Stimulated activated effector memory CD8-positive, alpha-beta T cell treated with anti-CD3 and anti-CD28 coated beads, Interleukin-12 subunit alpha, Interleukin-12 subunit beta, amount 100 ng/mL, for 72 hours (primary cell): ENCODE measurements around the gene SLC2A3.
"Not testable (repeated sequence)": the region's sequence is repeated elsewhere in the genome, so short reads cannot be mapped to it uniquely, and the experiment has no call there.

Experiments
- ATAC-seq: fragments of 150-1000 bp; cut with Tn5 transposase; 2 replicates; pipeline ENCODE4 v1.10.0; 2021
- DNase-seq, 2 donors: peaks; one replicate each; pipeline ENCODE4 v3.0.0; 2021 to 2022; ENCODE audit warnings: low spot score in 2 of 2
- H3K27ac Mint-ChIP-seq: one replicate; pipeline ENCODE4 v1.8.0; 2022; ENCODE audit warnings: mild to moderate bottlenecking, mixed read lengths
- H3K36me3 Mint-ChIP-seq: one replicate; pipeline ENCODE4 v1.8.0; 2022; ENCODE audit warnings: mild to moderate bottlenecking, mixed read lengths
- H3K4me1 Mint-ChIP-seq: one replicate; pipeline ENCODE4 v1.8.0; 2022; ENCODE audit warnings: mixed read lengths
- H3K4me3 Mint-ChIP-seq: one replicate; pipeline ENCODE4 v1.8.0; 2022; ENCODE audit warnings: mild to moderate bottlenecking, mixed read lengths
- H3K9me3 Mint-ChIP-seq: one replicate; pipeline ENCODE4 v1.8.0; 2022; ENCODE audit warnings: mixed read lengths

SLC2A3 gene

DNA sequence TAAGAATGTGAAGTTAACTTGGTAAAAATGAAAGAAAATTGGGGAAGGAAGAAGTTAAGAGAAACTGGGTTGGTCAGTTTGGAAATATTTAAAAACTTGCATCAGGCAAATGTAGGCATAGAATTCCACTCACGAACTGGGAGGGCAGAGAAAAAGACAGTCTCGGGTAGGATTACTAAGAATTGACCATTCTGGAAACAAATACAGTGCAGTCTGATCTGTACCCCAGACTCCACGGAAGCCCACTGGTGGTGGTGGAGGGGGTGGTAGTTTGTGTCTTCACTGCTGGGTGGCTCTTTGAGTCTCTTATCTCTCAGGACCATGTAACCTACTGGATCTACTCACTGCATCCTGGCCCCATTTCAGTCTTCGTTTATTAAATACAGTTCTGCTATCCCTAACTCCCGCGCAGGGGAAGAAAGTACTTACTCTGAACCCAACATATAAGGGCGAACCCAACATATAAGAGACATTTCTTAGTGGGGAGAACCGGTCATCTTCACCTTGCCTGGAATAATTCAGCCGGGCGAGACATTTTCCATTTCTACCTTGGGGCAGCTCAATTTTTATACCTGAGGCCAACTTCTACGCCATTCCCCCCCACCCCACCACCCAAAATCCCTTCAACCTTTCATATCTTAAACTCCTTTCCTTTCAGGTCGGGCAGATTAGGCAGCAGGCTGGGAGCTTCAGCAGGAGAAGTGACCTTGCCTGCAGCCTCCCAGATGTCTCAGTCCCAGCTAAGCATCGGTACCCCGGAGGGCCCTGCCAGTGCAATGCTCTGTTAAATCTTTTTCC is 1.7 kb downstream of the SLC2A3 start:
- ATAC-seq: no peak
- no peak overlapping the region for H3K27ac Mint-ChIP-seq
- DNase-seq: peak in 1 of 2 donors; percentile 57

DNA sequence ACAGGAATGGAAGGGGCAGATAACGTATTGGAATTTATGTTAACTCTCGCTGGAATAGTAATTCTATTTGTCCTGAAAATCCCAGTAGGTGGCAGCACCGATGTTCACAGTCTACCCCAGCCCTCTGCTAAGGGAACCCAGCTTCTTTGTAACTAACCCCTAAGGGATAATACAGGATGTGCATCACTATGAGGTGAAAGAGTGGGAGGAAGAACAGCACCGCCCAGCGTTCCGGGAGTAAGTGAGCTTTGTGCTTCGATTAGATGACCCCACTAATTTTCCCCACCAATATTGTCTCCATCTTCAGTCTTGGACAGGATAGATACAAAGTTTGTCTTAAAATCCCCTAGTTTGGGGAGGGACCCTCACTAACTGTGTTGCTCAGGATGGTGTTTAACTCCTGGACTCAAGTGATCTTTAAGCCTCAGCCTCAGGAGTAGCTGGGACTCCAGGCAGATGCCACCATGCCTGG is 2.7 kb downstream of the SLC2A3 start:
- Mint-ChIP-seq H3K9me3 (no peaks in the 10 kb centered on the region), H3K4me3 (no peak overlapping the region), H3K36me3 (no peaks in the 10 kb centered on the region), H3K27ac (no peak overlapping the region), H3K4me1 (peaks cover 31% of the 10 kb centered on the region)
- DNase-seq (peak; percentile 39 to 81), ATAC-seq (peak; percentile 90)

More for the DNA sequence above, 1.7 kb downstream of the SLC2A3 start:
- H3K36me3 Mint-ChIP-seq: no peaks in the 10 kb centered on the region
- H3K4me3 Mint-ChIP-seq: no peak overlapping the region
- H3K4me1 Mint-ChIP-seq: peaks cover 27% of the 10 kb centered on the region
- H3K9me3 Mint-ChIP-seq: no peaks in the 10 kb centered on the region

DNA sequence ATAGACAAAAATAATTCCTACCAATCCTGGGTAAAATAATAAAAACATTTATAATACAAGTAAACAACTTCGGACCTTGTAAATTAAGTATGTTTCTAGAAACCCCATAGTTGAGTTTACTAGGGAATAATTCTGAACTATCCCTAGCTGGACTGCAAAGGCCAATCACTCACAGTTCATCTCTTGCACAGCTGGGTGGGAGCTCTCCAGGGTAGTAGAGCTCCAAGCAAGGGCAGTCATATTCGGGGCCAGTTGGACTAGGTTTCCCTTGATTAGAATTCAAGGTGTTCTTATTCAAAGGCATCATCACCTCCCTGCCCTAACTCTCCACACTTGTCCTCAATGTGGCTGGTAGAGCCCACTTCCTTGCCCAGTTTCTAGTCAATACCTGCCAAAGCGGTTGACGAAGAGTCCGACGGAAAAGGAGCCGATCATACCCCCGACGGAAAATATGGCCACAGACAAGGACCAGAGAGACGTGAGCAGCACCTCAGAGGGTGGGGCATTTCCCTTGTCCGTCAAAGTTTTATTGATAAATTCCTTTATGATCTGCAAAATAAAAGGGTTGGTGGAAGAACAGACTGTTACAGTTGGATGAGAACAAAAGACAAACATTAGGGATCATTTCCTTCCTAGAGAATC is 3.3 kb downstream of the SLC2A3 start:
- not testable (repeated sequence) for H3K4me3 Mint-ChIP-seq, ATAC-seq, DNase-seq, H3K27ac Mint-ChIP-seq, H3K36me3 Mint-ChIP-seq, H3K9me3 Mint-ChIP-seq
- H3K4me1 Mint-ChIP-seq: peaks cover 28% of the 10 kb centered on the region

DNA sequence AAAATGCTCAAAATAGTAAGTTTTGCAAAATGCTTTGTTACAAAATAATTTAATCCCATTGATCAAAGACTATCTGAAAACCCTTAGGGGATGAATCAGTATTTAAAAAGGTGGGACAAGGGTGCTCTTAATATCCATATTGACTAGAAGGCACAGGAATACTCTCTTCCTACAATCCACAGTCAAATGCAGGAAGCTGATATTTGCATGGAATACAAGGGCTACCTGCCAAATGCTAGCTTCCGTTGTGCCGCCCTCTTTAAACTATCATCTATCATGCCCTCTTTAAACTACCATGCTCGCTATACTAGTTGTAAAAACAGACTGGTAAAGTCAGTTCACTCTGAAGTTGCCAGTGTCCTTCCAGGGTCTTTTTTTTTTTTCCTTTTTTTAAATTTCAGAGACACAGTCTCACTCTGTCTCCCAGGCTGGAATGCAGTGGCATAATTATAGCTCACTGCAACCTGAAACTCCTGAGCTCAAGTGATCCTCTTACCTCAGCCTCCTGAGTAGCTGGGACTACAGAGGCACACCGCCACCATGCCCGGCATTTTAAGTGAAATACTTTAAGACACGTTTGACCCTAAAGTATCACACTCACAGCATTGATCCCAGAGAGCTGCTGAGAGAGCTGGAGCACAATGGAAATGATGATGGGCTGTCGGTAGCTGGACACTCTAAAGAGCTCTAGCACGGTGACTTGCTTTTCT is 6.7 kb downstream of the SLC2A3 start:
- peak overlapping the region; percentile 90 for H3K27ac Mint-ChIP-seq
- H3K4me3 Mint-ChIP-seq: no peak overlapping the region
- H3K36me3 Mint-ChIP-seq: peaks cover 3% of the 10 kb centered on the region
- no peak for ATAC-seq
- DNase-seq: no peak
- H3K9me3 Mint-ChIP-seq: no peaks in the 10 kb centered on the region
- H3K4me1 Mint-ChIP-seq: peaks cover 49% of the 10 kb centered on the region

DNA sequence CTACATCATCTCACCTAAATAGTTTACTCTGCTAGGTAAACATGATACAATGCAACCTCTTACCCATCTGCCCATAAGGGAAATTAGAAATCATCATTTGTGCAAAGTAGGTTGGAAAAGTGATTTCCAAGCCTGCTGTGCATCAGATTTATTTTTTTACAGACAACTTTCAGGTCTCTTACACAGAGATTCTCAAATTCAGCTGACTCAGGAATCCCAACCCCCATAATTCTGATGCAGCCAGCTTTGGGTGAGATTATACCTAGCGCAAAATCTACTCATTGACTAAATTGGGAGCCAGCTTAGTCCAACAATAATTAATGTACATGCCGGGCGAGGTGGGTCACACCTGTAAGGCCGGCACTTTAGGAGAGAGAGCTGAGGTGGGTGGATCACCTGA is 8.5 kb downstream of the SLC2A3 start:
- H3K36me3 Mint-ChIP-seq: peaks cover 20% of the 10 kb centered on the region
- peak overlapping the region; percentile 82 for H3K27ac Mint-ChIP-seq
- H3K9me3 Mint-ChIP-seq: no peaks in the 10 kb centered on the region
- peaks cover 53% of the 10 kb centered on the region for H3K4me1 Mint-ChIP-seq
- ATAC-seq (no peak), DNase-seq (no peak)
- H3K4me3 Mint-ChIP-seq: peak overlapping the region; percentile 24

DNA sequence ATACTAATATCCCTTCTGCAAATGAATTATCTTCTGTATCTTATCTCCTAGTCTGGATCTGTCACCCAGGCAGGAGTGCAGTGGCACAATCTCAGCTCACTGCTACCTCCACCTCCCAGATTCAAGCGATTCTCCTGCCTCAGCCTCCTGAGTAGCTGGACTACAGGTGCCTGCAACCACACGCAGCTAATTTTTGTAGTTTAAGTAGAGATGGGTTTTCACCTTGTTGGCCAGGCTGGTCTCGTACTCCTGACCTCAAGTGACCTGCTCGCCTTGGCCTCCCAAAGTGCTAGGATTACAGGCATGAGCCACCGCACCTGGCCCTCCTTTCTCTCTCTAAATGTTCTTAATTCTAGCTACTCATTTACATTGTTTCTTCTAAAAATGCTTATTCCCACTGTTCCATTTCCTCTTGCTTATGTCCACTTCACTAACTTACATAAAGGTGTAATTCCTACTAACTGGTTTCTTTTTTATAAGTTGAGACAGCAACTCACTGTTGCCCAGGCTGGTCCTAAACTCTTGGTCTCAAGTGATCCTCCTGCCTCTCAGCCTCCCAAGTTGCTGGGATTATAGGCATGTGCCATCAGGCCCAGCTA is 9.8 kb downstream of the SLC2A3 start:
- not testable (repeated sequence) for ATAC-seq

DNA sequence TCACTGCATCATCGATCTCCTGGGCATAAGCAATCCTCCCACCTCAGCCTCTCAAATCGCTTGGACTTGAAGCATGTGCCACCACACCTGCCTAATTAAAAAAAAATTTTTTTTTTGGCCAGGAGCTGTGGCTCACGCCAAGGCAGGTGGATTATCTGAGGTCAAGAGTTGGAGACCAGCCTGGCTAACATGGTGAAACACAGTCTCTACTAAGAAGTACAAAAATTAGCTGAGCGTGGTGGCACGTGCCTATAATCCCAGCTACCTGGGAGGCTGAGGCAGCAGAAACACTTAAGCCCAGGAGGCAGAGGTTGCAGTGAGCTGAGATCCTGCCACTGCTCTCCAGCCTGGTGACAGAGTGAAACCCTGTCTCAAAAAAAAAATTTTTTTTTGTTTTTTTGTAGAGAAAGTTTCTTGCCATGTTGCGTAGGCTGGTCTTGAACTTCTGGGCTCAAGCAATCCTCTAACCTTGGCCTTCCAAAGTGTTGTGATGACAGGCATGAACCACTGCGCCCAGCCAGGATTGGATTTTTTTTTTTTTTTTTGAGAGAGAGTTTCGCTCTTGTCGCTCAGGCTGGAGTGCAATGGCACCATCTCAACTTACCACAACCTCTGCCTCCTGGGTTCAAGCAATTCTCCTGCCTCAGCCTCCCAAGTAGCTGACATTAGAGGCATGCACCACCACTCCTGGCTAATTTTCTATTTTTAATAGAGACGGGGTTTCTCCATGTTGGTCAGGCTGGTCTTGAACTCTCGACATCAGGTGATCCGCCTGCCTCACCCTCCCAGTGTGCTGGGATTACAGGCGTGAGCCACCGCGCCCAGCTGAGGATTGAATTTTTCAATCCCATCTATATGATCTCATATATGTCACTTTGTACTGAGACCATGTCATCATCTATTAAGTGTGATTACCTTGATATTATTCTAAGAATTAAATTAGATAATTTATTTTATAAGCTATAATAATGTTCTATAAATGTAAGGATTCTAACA is 12.4 kb downstream of the SLC2A3 start:
- H3K9me3 Mint-ChIP-seq: no peaks in the 10 kb centered on the region
- ATAC-seq (peak; percentile 0), DNase-seq (no peak)
- H3K27ac Mint-ChIP-seq: peak overlapping the region; percentile 89
- peaks cover 50% of the 10 kb centered on the region for H3K4me1 Mint-ChIP-seq
- H3K36me3 Mint-ChIP-seq: peaks cover 60% of the 10 kb centered on the region
- no peak overlapping the region for H3K4me3 Mint-ChIP-seq

More for the DNA sequence above, 9.8 kb downstream of the SLC2A3 start:
- Mint-ChIP-seq H3K36me3 (peaks cover 33% of the 10 kb centered on the region), H3K27ac (peak overlapping the region; percentile 87), H3K4me3 (peak overlapping the region; percentile 14), H3K4me1 (peaks cover 54% of the 10 kb centered on the region)
- not testable (repeated sequence) for H3K9me3 Mint-ChIP-seq, DNase-seq

DNA sequence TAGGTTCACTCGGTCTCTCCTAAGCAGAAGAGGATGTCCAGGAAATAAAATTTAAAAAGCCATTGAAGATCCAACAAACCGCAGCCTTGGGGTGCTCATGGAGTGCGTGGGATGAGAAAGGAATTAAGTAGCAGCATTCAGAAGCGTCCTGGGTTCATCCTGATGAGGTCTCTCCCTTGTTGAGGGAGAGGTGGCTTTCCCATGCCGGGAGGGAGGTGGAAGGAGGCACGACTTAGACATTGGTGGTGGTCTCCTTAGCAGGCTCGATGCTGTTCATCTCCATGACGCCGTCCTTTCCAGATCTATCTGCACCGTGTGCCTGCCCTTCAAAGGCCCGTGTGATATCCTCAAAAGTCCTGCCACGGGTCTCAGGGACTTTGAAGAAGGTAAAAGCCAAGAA is 14.8 kb downstream of the SLC2A3 start:
- DNase-seq, H3K4me3 Mint-ChIP-seq, H3K9me3 Mint-ChIP-seq, ATAC-seq: not testable (repeated sequence)
- H3K4me1 Mint-ChIP-seq: peaks cover 52% of the 10 kb centered on the region
- H3K27ac Mint-ChIP-seq: peak overlapping the region; percentile 89
- peaks cover 83% of the 10 kb centered on the region for H3K36me3 Mint-ChIP-seq

DNA sequence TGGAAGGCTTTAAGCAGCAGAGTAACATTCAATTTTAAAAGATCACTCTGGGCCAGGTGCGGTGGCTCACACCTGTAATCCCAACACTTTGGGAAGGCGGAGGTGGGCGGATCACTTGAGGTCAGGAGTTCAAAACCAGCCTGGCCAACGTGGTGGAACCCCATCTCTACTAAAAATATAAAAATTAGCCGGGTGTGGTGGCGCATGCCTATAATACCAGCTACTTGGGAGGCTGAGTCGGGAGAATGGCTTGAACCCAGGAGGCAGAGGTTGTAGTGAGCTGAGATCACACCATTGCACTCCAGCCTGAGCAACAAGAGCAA is 17.8 kb downstream of the SLC2A3 start:
- not testable (repeated sequence) for ATAC-seq, H3K9me3 Mint-ChIP-seq, H3K4me3 Mint-ChIP-seq, DNase-seq
- Mint-ChIP-seq H3K27ac (peak overlapping the region; percentile 89), H3K36me3 (peaks cover 74% of the 10 kb centered on the region), H3K4me1 (peaks cover 40% of the 10 kb centered on the region)

DNA sequence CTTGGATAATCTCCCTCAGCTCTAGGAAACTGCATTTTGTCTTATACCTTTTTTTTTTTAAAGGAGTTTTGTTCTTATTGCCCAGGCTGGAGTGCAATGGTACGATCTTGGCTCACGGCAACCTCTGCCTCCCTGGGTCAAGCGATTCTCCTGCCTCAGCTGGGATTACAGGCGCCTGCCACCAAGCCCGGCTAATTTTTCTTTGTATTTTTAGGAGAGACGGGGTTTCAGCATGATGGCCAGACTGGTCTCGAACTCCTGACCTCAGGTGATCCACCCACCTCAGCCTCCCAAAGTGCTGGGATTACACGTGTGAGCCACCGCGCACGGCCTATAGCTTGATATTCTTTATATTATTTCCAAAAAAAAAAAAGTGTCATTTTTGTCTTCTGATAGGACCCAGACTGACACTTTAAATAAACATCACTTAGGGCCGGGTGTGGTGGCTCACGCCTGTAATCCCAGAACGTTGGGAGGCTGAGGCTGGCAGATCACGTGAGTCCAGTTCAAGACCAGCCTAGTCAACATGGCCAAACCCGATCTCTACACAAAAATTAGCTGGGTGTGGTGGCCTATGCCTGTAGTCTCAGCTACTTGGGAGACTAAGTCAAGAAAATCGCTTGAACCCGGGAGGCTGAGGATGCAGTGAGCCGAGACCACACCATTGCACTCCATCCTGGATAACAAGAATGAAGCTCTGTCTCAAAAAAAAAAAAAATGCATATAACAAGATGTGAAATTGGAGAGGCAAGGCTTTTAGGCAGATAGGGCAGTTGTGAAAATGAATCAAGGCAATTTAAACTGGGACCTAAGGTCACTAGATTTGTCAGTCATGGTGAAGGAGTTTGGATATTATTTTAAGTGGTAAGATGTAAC is 18.4 kb downstream of the SLC2A3 start:
- no peak overlapping the region for H3K4me3 Mint-ChIP-seq
- DNase-seq (no peak), ATAC-seq (peak; percentile 2)
- peaks cover 37% of the 10 kb centered on the region for H3K4me1 Mint-ChIP-seq
- H3K9me3 Mint-ChIP-seq: no peaks in the 10 kb centered on the region
- peak overlapping the region; percentile 89 for H3K27ac Mint-ChIP-seq
- peaks cover 68% of the 10 kb centered on the region for H3K36me3 Mint-ChIP-seq

DNA sequence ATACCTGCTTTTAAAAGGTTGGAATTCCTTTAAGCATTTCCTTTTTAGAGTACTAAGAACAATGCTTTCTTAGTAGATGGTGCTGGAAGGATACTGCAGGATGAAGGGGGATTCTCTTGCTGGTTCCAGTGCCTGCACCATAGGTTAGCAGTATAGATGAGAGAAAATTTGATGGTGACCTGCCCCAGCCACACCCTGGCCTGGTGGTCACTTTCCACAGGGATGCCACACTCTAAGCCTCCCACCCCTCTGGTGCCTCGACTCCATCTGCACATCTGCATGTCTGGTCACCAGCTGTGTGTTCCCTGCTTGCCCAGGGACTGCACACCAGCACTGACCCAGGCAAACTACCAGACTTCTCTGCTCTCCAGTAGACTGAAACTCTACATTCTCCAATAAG is 19.1 kb downstream of the SLC2A3 start:
- DNase-seq: no peak
- H3K36me3 Mint-ChIP-seq: peaks cover 61% of the 10 kb centered on the region
- ATAC-seq: peak; percentile 1
- no peaks in the 10 kb centered on the region for H3K9me3 Mint-ChIP-seq
- H3K27ac Mint-ChIP-seq: peak overlapping the region; percentile 77
- peak overlapping the region; percentile 24 for H3K4me3 Mint-ChIP-seq
- H3K4me1 Mint-ChIP-seq: peaks cover 35% of the 10 kb centered on the region

DNA sequence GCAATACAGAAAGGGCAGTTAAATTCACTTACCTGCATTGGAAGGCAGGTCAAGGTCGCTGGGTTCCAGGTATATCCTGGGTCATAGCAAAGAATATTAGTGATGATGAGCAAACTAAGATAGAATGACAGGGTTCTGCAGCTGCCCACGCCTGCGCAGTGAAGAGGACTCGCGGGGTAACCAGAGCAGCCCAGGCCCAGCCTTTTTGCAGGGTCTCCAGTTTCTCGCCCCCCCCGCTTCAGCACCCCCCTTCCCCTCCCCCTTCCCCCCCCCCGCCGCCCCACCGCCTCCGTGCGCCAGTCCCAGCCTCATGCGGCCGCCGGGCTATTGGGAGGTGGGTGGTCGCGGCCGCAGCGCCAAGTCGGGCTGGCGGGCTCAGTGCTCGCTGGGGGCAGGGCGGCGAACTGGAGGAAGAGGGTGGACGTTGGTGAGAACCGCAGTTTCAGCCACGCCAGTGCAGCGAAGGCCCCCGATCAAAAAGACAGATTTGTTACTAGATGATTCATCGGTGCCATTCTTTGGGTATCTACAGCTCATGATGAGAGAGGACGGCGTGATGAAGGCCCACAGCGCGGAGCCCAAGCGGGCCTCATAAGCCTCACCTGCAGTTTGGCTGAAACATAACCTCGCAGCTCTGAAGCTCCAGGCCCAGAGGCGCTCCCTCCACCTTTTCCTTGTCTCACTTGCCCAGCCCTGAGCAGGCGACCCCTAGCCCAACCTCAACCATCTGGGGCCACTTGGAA is 20.2 kb downstream of the SLC2A3 start:
- Mint-ChIP-seq H3K4me3 (peak overlapping the region; percentile 24), H3K27ac (peak overlapping the region; percentile 77), H3K4me1 (peaks cover 25% of the 10 kb centered on the region), H3K9me3 (no peaks in the 10 kb centered on the region), H3K36me3 (peaks cover 50% of the 10 kb centered on the region)
- ATAC-seq (peak; percentile 72), DNase-seq (peak in 1 of 2 donors; percentile 67)

DNA sequence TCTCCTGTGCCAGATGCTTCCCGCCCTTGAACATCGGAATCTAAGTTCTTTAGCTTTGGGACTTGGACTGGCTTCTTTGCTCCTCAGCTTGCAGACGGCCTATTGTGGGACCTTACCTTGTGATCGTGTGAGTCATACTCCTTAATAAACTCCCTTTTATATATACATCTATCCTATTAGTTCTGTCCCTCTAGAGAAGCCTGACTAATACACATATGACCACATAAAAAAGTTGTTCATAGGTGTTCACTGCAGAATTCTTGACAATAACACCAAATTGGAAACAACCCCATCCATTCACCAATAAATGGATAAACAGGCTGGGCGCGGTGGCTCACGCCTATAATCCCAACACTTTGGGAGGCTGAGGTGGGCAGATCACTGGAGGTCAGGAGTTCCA is 25.9 kb downstream of the SLC2A3 start:
- H3K36me3 Mint-ChIP-seq, H3K27ac Mint-ChIP-seq, H3K4me1 Mint-ChIP-seq, DNase-seq, H3K9me3 Mint-ChIP-seq, ATAC-seq, H3K4me3 Mint-ChIP-seq: not testable (repeated sequence)
